HL-60 (cell line): ENCODE measurements around the gene KLHL40.

Experiments used
- DNase-seq, 2 experiments: peaks; one replicate each; pipeline ENCODE4 v3.0.0-alpha.2; 2010 to 2020; ENCODE audit warnings: low read depth in 1 of 2, low spot score in 1 of 2
- H3K27ac ChIP-seq: fragments of 250-450 bp; sonication (Bioruptor Pico); replicated peaks from 2 replicates; pipeline ENCODE4 v1.5.1; 2020; ENCODE audit warnings: mild to moderate bottlenecking, moderate library complexity
- H3K27me3 ChIP-seq: fragments of 250-450 bp; sonication (Bioruptor Pico); 2 replicates; pipeline ENCODE4 v1.5.1; 2021; ENCODE audit warnings: mild to moderate bottlenecking, moderate library complexity; ENCODE audit not compliant: insufficient read depth, poor library complexity, severe bottlenecking
- H3K4me3 ChIP-seq: replicated peaks from 2 replicates; pipeline ENCODE4 v1.5.1; 2011; ENCODE audit warnings: mild to moderate bottlenecking, control low read depth, low read length; ENCODE audit not compliant: insufficient read depth
- GABPA ChIP-seq: IDR thresholded peaks from 2 replicates; pipeline ENCODE4 v1.6.1; 2012; ENCODE audit warnings: low read depth
- POLR2AphosphoS5 ChIP-seq: IDR thresholded peaks from 2 replicates; pipeline ENCODE4 v1.6.1; 2012; ENCODE audit warnings: low read depth
- SPI1 ChIP-seq: IDR thresholded peaks from 2 replicates; pipeline ENCODE4 v1.6.1; 2012; ENCODE audit warnings: low read depth, mild to moderate bottlenecking, borderline replicate concordance
- TF ChIP-seq, protein P1 (sequence below): IDR thresholded peaks from 2 replicates; pipeline ENCODE4 v1.6.1; 2012; ENCODE audit warnings: low read depth; ENCODE audit not compliant: insufficient replicate concordance
- TF ChIP-seq, protein P2 (sequence below): IDR thresholded peaks from one replicate; pipeline ENCODE4 v1.5.1; 2011; ENCODE audit warnings: low read length, control low read depth, inconsistent platforms; ENCODE audit not compliant: insufficient read depth

KLHL40 gene

DNA sequence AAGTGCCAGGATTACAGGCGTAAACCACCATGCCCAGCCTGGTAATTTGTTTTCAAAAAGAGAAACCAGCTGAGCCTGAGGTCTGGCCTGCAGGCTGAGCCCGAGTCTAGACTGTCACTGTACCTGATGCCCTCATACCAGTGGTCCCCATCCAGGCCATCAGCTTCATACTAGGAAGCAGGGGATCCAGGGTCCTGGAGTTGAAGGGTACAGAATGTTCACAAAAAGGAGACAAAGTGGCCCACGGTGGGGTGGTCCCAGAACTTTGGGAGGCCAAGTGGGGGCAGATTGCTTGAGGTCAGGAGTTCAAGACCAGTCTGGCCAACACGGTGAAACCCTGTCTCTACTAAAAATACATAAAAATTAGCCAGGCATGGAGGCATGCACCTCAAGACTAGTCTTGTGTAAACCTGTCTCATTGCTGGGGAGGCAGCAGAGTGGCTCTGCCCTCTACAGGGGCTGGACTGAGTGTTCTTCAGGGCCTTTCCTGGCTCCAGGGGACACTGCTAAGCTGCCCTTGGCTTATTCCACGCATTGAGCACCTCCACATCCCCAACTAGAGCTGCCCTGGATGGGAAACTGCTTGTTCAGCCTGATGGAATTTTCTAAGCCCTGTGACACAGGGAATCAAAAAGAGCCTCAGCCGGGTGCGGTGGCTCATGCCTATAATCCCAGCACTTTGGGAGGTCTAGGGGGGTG is 25.1 kb downstream of the KLHL40 start:
- TF ChIP-seq, protein P1, sequence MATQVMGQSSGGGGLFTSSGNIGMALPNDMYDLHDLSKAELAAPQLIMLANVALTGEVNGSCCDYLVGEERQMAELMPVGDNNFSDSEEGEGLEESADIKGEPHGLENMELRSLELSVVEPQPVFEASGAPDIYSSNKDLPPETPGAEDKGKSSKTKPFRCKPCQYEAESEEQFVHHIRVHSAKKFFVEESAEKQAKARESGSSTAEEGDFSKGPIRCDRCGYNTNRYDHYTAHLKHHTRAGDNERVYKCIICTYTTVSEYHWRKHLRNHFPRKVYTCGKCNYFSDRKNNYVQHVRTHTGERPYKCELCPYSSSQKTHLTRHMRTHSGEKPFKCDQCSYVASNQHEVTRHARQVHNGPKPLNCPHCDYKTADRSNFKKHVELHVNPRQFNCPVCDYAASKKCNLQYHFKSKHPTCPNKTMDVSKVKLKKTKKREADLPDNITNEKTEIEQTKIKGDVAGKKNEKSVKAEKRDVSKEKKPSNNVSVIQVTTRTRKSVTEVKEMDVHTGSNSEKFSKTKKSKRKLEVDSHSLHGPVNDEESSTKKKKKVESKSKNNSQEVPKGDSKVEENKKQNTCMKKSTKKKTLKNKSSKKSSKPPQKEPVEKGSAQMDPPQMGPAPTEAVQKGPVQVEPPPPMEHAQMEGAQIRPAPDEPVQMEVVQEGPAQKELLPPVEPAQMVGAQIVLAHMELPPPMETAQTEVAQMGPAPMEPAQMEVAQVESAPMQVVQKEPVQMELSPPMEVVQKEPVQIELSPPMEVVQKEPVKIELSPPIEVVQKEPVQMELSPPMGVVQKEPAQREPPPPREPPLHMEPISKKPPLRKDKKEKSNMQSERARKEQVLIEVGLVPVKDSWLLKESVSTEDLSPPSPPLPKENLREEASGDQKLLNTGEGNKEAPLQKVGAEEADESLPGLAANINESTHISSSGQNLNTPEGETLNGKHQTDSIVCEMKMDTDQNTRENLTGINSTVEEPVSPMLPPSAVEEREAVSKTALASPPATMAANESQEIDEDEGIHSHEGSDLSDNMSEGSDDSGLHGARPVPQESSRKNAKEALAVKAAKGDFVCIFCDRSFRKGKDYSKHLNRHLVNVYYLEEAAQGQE = no peak
- TF ChIP-seq, protein P2, sequence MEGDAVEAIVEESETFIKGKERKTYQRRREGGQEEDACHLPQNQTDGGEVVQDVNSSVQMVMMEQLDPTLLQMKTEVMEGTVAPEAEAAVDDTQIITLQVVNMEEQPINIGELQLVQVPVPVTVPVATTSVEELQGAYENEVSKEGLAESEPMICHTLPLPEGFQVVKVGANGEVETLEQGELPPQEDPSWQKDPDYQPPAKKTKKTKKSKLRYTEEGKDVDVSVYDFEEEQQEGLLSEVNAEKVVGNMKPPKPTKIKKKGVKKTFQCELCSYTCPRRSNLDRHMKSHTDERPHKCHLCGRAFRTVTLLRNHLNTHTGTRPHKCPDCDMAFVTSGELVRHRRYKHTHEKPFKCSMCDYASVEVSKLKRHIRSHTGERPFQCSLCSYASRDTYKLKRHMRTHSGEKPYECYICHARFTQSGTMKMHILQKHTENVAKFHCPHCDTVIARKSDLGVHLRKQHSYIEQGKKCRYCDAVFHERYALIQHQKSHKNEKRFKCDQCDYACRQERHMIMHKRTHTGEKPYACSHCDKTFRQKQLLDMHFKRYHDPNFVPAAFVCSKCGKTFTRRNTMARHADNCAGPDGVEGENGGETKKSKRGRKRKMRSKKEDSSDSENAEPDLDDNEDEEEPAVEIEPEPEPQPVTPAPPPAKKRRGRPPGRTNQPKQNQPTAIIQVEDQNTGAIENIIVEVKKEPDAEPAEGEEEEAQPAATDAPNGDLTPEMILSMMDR = no peak
- TF ChIP-seq SPI1 (no peak), GABPA (no peak), POLR2AphosphoS5 (no peak)
- no peak overlapping the region for H3K27ac ChIP-seq
- H3K27me3 ChIP-seq = no peaks in the 10 kb centered on the region
- DNase-seq = no peak
- no peak overlapping the region for H3K4me3 ChIP-seq

DNA sequence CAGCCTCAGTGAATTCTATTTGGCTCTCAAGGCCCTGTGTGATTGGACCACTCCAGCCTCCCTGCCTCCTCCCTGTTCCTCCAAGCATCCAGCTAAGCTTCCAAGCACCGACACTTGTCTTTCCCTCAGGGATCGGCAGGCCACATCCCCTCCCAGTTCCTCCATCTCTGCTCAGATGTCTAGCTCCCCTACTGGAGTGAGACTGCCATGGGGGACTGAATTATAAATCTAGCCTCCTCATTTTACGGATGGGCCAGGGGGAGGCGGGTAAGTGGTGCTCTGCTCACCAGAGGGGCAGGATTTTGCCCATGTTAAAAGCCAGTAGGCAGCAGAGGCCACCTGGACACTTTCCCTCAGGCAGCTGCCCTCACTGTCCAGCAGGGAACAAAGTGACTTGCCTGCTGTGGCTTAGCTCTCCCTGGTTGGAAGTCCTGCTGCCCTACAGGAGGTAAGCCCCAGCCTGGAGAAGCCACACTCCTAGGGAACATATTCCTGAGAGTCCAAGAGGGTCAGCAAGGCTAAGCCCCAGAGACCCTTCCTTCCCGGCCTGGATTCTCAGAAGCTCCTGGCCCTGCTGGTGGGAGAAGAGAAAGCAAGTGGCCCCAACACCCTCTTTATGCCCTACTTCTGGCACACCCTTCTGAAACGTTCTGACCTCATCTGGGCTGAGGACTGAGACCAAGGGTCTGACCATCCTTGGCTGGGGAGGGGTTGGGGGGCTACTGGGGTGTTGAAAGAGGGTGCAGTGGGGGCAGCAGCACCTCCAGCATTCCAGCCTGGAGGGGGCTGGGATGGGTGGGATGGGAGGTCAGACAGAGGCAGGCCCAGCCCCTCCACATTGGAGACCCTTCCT is 26.4 kb downstream of the KLHL40 start:
- Histone ChIP-seq H3K4me3 (no peak overlapping the region), H3K27me3 (no peaks in the 10 kb centered on the region), H3K27ac (no peak overlapping the region)
- DNase-seq = no peak
- TF ChIP-seq SPI1 = no peak
- TF ChIP-seq, protein P2 = no peak
- no peak for TF ChIP-seq POLR2AphosphoS5
- TF ChIP-seq GABPA = no peak
- TF ChIP-seq, protein P1 = no peak

DNA sequence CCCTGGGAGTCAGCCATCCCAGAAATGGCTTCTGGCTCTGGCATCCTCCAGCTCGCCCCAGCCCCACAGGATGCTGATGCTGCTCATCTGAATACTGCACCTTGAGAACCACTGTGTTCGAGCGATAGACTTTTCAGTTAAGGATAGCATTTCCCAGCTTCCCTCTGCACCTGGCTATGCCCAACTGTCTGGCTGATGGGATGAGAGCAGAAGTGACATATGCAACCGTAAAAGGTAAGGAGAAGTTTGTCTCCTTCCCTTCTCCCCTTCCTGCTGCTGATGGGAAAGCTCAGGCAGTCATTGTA is 27.0 kb downstream of the KLHL40 start:
- DNase-seq = no peak
- H3K4me3 ChIP-seq = no peak overlapping the region
- TF ChIP-seq, protein P1 = no peak
- no peak for TF ChIP-seq SPI1
- TF ChIP-seq POLR2AphosphoS5 = no peak
- TF ChIP-seq GABPA = no peak
- TF ChIP-seq, protein P2 = no peak
- H3K27ac ChIP-seq = no peak overlapping the region
- H3K27me3 ChIP-seq = no peaks in the 10 kb centered on the region
